HG03045 (cell line): Measurements from ENCODE around the gene TMIGD1.
"Not testable (repeated sequence)": the region's sequence is repeated elsewhere in the genome, so short reads cannot be mapped to it uniquely, and the experiment has no call there.

ENCODE experiments used
- ATAC-seq: cut with Tn5 transposase; IDR thresholded peaks from one replicate; pipeline ENCODE4 v1.9.1; 2021; ENCODE audit warnings: mild to moderate bottlenecking, moderate library complexity; ENCODE audit not compliant: unreplicated experiment

The TMIGD1 gene

DNA sequence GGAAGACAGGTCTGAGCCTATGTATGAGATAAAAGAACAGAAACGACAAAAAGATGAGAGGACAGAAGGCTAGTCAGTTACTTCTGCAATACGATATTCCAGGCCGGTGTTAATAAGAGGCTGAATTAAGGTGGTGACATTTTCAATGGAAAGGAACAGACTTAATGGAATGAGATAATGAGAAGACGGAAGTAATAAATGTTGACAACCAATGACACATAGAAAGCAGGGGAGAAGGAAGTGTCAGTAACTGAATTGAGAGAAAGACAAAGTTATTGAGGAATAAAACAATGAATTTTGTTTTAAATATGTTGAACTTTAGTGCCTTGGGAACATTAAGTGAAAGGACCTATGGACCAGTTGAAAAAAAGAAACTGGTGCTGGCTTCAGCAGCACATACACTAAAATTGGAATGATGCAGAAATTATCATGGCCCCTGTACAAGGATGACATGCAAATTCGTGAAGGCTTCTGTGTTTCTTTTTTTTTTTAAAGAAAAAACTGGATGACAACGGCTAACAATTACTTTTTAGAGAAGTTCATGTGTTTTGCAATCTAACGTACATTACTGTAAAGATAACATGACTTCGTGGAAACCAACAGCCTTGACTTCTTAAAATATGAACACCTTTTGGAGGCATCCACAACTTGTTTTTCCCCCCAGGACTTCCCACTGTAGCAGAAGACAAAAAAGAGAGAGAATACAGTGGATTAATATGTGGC is 26.4 kb upstream of the TMIGD1 start:
- ATAC-seq: no peak

DNA sequence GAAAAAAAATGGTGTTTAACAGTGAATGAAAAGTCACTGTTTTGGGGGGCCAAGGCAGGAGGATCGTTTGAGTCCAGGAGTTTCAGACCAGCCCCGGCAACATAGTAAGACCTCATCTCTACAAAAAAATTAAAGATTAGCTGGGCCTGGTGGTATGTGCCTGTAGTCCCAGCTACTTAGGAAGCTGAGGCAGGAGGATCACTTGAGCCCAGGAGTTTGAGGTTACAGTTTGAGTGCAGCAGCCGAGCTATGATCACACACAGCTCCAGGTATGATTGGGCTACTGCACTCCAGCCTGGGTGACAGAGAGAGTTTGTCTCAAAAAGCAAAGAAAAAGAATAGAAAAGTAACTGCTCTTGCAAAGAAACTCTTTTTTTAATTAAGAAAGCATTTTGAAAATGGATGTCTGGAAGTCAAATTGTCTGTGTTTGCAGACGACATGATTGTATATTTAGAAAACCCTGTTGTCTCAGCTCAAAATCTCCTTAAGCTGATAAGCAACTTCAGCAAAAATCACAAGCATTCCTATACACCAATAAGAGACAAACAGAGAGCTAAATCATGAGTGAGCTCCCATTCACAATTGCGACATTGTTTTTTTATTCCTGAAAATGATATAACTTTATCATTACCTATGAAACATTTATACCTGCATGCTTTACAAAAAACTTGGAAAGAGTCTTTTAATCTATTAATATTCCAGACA is 24.4 kb upstream of the TMIGD1 start:
- no peak for ATAC-seq

DNA sequence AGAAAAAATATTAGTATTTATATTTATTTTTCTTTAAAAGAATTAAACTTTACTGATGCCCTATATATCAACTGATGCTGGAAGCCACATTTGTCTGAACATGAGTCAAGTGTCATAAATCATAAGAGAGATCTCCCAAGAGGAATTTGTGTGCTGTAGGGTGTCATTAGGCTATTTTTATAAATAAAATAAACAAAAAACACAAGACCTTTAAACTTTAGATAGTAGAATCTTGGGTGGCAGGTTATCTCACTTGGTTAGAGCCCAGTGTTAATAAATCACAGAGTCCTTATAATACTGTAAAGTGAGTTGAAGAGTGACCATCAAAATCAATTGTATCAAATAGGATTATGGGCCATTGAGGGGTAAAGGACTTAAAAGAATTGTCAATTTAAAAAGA is 23.6 kb upstream of the TMIGD1 start:
- no peak for ATAC-seq

DNA sequence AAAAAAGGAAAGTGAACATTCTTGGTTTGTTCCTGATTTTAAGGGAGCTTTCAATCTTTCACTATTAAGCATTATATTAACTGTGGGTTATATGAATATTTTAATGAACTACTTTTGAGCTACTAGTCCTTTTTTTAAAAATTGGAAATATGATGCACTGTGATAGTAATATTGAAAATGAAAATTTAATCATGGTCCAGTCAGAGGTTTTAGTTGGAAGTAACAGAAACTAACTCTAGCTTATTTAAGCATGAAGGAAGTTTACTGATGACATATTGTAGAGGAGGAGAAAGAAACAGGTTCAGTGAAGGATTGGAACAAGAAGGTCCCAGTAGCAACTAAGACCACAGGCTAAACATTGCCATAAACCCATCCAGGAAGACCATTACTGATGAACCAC is 20.8 kb upstream of the TMIGD1 start:
- ATAC-seq: no peak

DNA sequence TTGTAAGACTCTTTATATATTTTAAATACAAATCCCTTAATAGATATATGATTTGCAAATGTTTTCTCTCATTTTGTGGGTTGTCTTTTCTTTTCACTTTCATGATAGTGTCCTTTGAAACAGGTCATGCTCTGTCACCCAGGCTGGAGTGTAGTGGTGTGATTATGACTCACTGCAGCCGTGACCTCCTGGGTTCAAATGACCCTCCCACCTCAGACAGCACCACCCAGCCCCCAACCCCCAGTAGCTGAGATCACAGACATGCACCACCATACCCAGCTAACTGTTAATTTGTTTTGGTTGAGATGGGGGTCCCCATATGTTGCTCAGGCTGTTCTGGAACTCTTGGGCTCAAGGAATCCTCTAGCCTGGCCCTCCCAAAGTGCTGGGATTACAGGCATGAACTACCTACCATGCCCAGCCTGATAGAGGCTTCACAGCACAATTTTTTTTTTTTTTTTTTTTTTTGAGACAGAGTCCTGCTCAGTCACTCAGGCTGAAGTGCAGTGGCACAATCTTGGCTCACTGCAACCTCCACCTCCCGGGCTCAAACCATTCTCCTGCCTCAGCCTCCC is 18.5 kb upstream of the TMIGD1 start:
- ATAC-seq: no peak

DNA sequence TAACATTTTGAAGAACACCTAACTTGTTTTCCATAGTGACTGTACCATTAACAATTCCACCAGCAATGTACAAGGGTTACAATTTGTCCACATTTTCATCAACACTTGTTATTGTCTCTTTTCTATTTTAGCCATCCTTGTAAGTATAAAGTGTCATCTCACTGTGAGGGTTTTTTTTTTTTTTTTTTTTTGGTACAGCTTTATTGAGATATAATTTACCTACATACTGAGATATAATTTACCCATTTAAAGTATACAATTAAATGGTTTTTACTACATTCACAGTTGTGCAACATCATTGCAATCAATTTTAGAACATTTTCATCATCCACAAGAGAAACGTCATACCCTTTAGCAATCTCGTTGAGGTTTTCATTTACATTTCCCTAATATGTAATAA is 17.9 kb upstream of the TMIGD1 start:
- ATAC-seq: no peak

DNA sequence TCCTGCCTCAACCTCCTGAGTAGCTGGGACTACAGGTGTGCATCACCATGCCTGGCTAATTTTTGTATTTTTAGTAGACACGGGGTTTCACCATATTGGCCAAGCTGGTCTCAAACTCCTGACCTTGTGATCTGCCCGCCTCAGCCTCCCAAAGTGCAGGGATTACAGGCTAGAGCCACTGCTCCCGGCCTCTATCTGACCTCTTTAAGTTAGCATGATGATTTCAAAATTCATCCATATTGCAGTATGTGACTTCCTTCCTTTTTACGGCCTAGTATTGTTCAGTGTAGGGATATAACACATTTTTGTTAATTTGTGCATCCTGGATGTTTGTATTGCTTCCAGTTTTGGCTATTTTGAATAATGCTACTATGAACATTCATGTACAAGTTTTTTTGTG is 17.4 kb upstream of the TMIGD1 start:
- ATAC-seq: not testable (repeated sequence)

DNA sequence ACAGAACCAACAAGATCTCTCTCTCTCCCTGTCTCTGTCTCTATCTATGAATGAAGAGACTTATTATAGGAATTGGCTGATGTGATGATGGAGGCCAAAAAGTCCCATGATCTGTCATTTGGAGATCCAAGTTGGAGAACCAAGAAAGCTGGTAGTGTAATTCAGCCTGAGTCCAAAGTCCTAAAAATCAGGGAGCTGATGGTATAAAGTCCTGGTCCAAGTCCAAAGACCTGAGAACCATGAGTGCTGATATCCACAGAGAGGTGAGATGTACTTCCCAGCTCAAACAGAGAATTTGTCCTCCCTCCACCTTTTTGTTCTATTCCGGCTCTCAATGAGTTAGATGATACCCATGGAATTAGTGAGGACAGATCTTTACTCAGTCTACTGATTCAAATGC is 15.4 kb upstream of the TMIGD1 start:
- ATAC-seq: no peak

DNA sequence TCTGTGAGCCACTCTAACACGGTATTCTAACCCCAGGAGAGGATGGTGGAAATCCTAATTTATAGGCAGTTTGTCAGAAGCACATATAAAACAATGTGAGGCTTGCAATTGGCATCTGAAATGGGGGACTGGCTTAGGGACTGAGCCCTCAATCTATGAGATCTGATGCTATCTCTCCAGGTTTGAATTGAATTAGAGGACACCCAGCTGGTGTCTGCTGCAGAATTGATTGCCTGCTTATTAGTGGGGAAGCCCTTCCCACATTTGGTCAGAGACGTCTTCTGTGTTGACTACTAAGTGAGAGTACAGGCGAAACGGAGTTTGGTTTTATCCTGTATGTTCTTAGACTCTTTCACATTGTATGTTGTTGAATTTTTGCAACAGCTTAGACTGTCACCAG is 13.6 kb upstream of the TMIGD1 start:
- ATAC-seq: no peak

DNA sequence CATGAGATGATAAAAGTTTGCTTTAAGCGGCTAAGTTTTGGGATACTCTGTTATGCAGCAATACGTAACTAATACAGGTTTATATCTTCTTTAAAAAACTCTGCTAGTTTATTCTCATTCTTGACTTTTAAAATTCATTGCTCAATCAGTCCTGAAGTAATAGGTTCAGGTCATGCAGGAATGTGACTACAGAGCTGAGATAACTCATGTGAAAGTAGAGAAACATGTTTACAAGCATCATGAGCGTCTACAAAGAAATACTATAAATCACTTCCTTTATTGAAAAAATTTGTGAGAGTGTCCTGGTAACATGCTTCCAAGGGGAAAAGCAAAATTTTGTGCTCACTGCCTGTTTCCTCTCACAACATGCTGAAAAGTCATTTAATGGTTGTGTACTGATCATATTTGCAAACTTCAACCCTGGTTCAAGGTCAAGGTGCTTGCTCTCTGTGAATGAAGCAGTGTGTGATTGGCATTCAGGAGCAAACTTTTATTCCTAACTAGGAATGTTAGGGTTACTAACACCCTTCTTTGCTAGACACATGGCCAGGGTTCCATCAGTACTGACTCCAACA is 12.5 kb upstream of the TMIGD1 start:
- ATAC-seq: no peak

DNA sequence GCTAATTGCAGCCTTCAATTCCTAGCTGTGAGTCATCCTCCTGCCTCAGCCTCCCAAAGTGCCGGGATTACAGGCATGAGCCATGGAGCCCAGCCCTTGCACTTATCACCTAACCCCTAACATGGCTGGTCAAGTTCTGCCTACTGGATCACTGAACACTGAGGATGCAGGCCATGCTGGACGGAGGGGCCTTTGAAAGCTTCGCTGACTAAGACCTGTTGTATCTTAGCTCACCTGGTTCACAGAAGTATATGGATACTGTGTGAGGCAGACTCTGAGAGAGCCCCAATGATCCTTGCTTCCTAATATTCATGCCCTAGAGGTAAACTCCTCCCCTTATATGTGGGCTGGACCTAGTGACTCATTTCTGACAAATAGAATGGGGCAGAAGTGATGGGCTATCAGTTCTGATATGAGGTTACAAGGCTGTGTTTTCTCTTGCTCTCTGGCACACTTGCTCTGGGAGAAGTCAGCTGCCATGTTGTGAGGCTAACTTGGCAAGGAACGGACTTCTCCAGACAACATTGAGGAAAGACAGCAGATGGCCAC is 11.7 kb upstream of the TMIGD1 start:
- ATAC-seq: no peak

DNA sequence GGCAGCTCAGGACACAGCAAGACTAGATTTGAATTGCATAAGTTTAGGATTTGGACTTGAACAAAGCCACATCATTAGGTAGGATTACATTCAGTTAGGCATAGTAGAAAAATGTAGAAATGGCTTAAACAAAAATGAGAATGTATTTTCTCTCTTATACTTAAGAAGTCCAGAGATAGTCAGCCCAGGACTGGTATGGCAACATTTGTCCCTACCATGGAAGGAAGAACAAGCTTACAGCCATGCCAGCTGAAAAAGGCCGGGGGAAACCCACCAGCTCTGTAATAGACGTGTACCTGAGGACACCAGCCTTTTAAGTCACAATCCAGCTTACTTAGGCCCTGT is 11.2 kb upstream of the TMIGD1 start:
- ATAC-seq: no peak

DNA sequence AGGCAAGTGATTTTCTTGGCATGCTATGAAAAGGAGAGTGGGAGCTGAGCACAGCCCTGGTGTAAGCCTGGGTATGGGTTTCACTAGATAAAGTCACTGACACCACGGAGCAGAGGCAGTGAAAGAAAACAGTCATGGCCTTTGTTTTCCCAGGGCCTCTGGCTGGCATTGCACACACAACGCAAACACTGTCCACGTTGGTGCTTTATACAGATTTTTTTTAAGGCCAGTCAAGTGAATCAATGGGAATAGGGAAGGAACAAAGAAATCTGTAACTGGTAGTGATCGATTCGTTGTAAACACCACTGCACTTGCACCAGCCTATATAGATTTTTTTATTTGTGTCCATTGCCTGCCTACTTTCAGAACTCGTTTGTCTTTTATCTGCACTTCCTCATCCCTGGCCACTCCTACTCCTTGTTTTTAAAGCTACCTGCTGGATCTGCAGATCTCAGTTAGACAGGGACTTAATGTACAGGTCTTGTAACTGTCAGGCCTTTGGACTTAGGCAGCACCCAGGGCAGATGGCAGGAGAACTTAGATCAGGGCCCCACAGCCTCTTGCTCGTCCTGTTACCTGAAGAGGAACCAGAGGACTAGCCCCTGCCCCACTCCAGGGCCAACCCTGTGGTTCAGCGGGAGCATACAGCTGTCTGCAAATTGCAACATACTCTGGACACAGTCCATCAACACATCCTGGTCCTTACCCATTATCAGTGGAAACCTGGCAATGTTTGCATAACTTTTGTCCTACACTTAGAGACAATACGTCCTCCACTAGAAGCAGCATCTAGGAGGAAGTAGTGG is 10.6 kb upstream of the TMIGD1 start:
- ATAC-seq: no peak

DNA sequence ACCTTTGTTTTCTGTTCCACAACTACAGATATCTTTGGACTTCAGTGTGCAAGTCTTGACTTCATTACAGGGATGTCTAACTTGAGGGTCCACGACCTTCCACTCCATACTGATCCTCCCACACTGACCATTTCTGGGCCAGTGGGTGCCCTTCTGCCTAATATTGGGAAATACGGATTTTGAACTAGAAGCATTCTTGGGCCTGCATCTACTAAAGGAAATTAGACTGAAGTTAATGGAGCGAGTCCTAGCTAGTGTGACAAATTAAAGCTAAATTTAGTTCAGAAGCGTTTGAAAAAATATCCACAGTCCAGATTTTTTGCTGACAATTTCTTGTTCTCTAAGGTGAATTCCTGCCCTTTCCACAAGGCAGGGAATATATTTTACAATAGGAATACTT is 9.9 kb upstream of the TMIGD1 start:
- ATAC-seq: no peak

DNA sequence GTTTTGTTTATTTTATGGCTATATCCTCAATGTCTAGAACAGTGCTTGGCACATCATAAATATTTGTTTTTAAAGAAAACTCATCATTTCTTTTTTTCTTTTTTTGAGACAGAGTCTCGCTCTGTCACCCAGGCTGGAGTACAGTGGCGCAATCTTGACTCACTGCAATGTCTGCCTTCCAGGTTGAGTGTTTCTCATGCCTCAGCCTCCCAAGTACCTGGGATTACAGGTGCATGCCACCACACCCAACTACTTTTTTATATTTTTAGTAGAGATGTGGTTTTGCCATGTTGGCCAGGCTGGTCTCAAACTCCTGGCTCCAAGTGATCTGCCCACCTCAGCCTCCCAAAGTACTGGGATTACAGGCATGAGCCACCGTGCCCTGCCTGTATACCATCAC is 9.4 kb upstream of the TMIGD1 start:
- not testable (repeated sequence) for ATAC-seq

DNA sequence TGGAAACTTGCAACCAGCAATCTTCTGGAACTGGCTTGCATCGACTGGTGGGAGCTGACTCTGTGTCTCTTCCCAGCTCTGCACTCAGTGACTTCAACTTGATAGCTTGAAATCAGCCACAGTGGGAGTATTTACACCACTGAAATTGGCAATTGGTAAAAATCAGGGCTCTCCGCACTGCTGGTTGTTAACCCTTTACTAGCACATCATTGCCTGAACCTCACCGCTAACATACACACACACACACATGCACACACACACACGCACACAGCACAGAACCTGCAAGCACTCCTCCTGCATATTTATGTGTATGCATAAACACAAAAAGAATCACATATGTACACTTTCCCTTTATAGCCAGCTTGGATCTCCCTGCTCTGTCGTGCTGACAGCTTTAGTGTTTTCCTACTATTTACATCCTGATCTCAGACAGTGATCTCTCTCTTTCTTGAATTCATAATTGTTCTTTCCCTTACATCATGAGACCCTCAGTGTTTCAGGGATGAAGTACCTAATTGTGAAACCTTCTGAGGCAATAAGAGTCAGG is 7.9 kb upstream of the TMIGD1 start:
- no peak for ATAC-seq

DNA sequence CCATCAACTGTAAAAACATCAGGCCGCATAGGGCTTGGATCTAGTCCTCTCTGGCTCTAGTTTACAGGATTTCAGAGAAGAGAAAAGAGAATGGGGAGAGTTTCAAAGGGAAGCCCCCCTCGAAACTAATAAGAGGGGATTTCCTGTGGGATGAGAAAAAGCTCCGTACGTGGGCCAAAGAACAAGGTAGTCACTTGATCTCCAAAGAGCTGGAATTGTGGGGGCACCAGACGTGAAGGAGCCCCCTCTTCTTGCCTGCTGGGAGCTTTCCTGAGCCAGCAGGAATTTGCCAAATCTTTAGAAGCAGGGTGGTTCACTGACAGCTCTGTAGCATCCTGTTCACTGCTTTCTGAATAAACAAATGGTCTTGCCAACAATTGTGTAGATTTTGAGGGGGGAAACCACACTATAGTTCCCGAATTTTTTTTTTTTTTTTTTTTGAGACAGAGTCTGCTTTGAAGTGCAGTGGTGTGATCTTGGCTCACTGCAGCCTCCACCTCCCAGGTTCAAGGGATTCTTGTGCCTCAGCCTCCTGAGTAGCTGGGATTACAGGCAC is 7.0 kb upstream of the TMIGD1 start:
- ATAC-seq: no peak

DNA sequence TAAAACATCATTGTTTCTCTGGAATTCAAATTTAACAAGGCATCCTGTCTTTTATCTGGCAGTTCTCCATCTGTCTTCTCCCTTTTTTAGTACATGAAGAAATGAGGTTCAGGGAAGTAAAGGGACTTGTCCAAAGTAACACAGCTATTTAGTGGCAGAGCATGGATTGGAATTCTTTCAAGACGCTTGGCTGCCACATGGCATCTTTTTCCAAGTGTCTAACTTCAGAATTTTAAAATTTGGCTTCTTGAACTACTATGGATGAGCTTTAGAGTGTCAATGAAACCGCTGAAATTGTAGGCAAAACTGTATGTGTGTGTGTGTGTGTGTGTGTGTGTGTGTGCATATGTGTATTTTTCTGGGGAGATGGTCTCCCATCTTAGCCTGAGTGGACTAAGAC is 5.2 kb upstream of the TMIGD1 start:
- no peak for ATAC-seq

DNA sequence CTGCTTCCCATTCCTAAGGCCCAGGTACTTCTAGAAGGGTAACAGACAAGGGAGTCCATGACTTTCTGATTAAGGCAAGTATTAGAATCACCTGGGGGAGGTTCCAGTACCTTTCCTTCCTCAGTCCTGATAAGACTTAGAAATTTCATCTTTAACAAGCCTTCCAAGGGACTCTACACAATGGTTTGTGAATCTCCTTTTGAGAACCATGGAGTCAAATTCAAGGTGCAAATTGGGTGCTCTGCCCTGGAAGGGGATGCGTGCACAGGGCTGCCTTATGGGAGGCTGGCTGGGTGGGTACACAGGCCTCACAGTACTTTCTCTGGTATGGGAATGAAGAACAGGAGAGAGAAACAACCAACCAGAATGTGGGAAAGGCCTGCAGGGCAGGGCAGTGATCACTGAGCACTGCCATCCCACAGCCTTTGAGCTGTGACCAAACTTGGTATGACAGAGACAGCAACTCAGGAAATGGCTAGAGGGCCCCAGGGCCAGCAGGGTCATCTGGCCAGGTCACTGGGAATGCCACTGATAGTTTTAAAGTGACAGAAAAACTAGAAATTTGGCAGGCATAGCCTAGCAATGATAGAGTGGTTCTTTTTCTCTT is 3.6 kb upstream of the TMIGD1 start:
- ATAC-seq: no peak
